T-helper 2 cell (primary cell): ENCODE data around the gene GPX4.
"Not testable (repeated sequence)": the region's sequence is repeated elsewhere in the genome, so short reads cannot be mapped to it uniquely, and the experiment has no call there.

ENCODE experiments used
- DNase-seq, 5 experiments: peaks; one replicate each; pipeline versions ENCODE4 v3.0.0 to v3.0.0-alpha.2; 2012 to 2022

Gene GPX4

DNA sequence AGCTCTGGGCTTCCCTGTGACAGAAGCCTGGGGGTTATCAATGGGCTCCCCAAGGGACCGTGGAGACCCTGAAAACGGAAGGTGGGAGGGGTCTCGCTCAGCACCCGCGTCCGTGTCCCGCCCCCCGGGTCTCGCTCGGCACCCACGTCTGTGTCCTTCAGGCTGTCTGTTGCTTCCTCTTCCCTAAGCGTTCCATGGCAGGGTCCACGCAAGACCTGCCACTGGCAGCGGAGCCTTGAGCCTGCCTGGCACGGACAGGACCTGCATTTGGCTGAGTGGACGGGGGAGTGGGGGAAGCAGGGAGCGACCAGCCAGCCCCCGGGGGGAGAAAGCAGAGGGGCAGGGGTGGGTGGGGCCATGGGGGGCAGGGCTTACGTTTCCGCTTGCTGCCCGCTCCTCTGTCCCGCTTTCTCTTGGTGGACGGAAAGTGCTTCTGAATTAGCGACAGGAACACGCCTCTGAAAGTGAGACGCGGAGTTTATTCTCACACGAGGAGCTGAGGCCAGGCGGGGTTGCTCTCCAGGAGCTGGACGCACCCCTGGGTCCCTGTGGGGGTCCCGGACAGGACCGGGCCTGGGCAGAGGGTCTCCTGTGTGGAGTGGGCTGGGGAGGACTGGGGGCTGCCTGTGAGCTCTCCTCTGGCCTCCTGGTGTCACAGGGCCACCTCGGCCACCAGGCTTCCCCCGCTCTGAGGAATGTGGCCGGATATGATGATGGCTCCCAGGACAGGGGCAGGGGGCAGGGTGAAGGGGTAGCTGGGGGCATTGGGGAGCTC is 12.0 kb downstream of the GPX4 start:
- no peak for DNase-seq

DNA sequence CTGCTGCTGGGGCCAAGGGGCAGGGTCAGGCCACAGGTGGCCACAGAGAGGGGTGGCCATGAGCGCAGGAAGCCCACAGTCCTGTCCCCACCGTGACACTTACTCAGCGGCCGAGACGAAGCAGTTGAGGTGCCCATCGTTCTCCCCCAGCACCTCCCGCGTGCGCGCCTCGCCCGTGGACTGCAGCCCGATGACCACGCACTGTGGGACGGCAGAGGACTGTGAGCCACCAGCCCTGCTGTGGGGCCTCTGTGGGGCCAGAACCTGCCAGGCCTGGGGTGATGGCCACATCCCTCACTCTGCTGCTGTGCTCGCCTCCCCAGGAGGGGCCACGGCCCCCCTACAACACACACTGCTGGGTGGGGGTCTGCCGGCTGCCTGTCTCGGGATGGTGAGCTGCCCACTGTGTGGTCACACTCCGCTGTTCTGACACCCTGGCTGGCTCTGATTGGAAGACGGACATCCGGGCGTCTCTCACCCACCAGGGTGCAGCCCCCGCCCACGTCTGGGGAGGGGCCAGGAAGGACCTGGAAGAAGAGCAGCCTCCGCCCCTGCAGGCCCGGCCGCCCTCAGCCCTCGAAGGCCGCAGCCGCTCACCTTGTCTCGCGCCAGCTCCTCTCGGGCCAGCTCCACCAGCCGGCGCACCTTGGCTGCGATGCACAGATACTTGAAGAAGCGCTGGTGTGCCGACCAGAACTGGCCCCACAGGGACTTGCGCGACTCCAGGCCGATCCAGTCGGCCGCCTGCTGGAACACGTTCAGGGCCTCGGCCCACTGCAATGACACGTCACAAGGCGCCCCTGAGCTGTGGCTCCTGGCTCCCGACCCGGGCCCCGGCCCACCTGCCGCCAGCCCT is 13.2 kb downstream of the GPX4 start:
- no peak for DNase-seq

DNA sequence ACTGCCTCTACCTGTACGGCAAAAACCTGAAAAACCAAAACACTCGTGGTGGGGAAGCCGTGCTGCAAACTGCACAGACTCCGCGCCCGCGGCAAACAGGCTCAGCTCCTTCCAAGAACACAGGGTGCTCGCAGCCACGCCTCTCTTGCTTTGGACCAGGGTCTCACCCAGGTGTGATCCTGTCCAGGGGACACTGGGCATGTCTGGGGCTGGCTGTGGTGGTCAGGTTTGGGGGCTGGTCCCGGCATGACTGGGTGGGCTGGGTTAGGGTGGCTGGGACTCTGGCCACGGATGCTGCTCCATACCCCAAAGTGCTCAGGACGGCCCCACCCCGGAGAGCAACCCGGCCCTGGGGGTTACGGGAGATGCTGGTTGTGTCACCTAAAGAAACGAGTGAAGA is 13.9 kb downstream of the GPX4 start:
- no peak for DNase-seq

DNA sequence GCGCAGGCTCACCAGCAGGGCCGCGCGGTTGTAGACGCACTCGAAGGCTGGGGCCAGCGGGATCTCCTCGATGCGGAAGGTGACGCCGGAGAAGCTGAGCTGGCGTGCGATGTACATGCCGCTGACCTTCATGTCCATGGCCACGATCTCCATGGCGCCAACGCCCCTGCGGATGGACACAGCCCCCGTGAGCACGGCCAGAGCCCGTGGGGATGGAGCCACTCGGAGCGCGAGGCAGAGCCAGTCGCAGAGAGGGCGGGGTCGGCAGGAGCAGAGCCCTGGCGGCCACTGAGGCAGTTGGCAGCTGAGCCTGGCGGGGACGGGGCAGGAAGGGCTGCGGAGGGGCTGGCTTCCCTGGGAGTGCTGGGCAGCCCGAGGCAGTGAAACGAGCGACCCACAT is 15.2 kb downstream of the GPX4 start:
- no peak for DNase-seq

DNA sequence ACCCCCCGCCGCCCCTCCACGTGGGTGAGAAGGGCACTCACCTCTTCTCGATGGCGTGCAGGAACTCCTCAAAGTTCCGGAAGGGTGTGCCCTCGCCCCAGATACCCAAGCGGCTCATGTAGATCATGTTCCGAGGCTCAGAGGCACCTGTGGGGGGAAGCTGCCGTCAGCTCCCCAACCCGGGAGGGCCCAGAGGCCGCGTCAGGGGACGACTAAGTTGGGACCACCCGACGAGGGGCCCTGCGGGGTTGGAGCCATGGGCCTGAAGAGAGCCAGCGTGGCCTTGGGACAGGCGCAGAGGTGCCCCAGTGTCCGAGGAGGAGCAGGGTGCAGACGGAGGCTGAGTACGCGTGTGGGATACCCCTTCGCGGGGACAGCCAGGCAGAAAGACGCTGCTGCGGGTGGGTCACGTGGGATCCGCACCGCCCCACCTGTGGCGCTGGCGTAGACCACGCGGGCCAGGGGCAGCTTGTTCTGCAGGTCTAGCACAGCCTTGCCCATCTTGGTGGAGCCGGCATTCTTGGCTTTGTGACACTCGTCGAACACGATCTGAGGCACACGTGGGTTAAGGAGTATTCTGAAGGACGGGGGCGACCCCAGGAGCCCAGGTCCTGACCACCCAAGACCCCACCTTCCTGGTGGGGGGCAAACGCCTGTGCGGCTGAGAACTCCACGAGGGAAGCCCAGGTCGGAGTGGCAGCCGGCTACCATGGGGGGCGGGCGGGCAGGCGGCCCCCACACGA is 15.9 kb downstream of the GPX4 start:
- DNase-seq, result no peak

DNA sequence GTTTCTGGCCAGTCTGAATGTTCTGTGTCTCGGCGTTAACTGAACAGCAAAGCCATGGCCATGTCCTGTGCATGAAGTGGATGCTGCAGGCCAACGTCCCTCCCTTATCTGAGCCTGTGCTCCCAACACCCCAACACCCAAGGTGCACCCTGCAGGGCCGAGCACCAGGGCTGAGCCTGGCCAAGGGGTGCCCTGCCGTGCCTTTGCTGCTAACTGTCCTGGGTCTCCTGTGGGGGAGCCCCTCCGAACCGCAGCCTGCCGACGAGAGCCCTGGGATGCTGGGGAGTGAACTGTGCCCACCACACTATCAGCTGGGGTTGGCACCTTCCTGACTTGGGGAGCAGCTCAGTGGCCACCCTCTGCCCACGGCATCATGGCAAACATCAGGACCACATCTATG is 17.6 kb downstream of the GPX4 start:
- DNase-seq, result no peak

DNA sequence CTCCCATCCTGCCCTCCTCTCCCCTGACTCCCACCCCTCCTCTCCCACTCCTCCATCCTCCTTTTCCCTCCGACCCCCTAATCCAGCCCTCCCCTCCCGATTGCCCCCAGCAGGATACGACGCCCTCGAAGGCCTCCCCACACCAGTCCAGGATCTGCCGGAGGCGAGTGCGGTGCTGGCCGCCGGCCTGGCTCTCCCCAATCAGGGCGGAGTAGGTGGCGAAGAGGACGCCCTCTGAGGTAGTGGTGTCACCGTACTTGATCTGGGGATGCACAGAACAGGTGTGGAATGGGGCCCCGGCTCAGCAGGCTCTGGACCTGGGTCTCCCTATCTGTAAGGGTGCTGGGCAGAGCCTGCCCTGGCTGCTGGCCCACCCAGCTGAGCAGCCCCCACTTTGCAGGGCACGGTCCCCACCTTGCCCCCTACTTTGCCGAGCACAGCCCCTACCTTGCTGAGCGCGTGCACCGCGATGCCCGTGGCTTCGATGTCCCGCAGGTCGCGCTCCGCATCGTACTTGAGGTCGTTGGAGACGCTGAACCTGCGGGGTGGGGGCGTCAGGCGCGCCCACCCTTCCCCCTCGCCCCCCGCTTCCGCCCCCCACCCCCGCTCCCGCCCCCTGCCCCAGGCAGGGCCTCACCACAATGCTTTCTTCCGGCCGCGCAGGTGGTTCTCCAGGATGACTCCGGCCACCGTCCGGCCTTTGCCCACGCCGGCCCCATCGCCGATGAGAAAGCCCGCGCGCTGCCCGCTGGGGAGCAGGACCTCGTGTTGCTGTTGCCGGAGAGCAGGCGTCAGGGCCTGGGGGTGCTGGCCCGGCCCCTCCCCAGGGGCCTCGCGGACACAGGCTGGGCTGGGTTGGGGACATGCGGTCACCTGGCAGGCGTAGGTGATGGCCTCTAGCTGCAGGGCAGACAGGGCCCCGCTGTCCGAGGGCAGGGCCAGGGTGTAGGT is 18.5 kb downstream of the GPX4 start:
- no peak for DNase-seq

DNA sequence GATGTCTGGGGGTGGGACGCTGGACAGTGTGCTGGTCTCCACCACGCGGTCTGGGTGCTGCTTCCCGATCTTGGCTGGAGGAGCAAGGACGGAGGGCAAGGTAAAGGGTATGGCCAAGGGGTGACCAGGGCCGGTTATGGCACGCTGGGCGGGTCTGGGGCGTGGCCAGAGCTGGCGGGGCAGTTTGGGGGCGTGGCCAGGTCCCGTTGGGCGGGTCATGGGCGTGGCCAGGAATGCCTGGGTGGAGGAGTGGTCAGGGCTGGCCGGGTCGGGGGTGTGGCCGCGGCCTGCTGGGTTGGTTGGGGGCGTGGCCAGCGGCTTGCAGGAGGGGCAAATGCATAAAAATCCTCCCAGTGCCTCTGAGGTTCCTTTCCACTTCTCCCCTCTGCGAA is 19.2 kb downstream of the GPX4 start:
- DNase-seq, result peak in 1 of 5 experiments; percentile 40

DNA sequence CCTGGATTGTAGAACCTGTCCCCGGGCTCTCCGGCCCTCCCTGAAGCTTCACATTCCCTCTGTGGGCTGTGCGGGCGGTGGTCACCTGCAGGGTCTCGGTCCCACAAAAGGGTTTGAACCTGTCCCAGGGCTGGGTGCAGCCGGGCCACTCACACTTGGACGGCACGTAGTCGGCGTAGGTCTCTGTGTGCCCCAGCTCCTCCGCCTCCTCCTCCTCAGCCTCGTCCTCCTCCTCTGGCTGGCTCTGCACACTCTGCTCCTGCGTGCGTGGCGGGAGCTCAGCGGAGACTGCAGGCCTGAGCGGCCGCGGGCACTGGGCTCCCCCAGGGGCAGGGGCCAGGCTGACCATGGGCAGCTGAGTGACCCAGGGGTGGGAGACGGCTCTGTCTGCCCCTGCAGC is 19.6 kb downstream of the GPX4 start:
- DNase-seq, result no peak

DNA sequence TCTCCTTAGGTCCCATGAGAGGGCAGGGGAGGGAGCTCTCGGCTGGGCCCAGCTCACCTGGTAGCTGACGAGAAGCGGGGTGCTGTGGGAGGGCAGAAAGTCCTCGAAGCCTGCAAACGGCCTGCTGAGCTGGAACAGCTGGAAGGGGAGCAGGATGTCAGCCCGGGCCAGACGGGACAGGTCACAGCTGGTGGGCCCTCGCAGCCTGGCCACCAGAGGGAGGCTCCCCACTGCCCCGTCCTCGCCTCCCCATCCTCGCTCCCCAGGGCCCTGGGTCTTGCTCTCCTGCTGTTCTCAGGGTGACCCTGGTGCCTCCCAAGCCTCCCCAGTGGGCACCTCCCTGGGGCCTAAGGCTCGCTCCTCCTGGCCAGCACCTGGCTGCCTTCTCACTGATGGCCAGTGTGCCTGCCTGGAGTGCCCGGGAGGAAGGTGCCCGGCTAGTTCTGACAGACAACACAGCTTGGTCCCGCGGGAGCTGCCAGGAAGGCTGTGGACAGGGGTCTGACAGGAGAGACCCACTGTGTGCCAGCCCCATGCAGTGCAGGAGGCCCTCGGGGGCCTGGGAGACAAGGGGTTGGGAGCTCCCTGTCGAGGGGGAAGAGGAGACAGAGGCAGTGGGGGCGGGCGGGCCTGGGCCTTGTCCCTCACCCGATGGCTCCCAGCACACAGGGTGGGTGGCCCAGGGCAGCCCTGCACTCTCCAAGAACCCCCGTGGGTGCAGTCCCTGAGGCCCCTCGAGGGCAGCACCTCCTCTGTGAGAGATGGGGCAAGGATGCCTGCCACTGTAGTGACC is 20.3 kb downstream of the GPX4 start:
- no peak for DNase-seq

DNA sequence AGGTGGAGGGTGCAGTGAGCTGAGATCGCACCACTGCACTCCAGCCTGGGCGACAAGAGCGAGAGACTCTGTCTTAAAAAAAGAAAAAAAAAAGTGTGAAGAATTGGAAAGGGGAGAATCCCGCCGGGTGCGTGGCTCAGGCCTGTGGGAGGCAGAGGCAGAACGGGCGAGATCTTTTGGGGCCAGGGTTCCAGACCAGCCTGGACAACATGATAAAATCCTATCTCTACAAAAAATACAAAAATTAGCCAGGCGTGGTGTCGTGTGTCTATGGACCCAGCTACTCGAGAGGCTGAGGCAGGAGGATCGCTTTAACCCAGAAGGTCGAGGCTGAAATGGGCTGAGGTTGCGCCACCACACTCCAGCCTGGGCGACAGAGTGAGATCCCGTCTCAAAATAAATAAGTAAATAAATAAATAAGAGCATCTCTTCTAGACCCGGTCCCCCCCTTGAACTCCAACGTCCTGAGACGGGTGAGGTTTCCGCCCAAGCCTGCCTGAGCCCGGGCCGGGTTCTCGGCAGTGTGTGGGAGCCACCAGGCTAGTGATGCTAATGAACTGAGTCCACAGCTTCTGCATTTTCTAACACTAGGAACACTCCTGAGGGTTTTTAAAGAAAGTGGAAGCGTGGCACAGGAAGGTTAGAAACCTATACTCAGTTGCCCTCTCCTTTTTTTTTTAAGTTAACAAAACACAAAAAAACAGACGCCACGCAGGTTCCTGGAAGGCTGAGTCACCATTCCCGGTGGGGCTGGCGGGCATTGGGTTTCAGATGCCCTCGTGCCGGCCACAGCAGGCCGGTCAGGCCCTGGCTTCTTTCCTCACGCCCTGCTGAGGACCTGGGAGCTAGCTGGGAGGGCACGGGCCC is 22.0 kb downstream of the GPX4 start:
- no peak for DNase-seq

DNA sequence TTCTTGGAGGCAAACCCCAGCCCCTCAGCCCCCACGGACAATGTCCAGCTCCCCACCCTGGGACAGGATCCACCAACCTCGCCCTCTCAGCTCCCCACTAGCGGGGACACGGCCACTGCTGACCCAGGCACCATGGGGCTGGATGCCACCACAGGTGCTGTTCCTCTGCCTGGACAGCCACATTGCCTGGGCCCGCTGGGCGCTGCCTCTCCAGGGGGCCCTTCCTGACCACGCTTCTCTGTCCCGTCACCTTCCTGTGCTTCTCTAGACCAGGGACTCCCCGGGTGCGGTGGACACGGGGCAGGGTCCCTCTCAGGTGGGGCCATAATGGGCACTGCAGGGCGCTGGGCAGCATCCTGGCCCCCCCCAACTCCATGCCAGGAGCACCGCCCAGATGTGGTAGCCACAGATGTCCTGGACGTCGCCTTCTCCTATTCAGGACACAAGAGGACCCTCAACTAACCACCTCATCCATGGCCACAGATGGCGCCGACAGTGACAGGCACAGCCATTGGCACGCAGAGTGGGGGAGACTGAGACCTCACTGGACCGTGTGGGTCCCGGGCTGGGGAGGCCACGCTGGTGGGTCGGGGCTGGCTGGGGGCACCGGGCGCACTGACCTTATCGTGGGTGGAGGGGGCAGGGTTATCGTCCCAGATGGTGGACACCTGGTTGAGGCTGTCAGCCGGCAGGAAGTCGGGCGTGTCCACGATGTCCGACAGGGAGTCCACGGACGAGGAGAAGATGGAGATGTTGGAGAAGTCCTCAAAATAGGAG is 23.4 kb downstream of the GPX4 start:
- DNase-seq, result no peak

DNA sequence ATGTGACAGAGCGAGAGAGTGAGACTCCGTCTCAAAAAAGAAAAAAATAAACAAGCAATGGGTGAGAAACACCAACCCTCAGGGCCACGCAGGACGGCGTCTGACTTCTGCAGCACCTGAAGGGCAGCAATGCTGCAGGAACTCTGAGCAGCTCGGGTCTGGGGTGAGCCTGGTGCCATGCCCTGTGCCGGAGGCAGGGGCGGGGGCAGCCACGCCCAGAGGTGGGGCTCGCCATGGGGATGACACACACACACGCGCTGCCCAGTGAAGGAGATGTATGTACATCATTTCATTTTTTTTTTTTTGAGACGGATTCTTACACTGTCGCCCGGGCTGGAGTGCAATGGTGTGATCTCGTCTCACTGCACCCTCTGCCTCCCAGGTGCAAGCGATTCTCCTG is 24.3 kb downstream of the GPX4 start:
- DNase-seq, result no peak

DNA sequence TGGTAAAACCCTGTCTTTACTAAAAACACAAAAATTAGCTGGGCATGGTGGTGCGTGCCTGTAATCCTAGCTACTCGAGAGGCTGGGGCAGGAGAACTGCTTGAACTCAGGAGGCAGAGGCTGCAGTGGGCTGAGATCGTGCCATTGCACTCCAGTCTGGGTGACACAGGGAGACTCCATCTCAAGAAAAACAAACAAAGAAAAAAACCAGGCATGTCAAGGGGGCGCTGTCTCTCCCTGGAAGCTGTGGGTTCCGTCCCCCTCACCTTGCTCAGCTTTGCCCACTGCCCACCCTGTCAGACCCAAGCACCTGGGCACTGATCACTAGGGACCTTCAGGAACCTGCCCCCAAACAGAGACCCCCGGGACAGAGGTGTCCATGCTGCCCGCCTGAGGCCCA is 25.3 kb downstream of the GPX4 start:
- not testable (repeated sequence) for DNase-seq

DNA sequence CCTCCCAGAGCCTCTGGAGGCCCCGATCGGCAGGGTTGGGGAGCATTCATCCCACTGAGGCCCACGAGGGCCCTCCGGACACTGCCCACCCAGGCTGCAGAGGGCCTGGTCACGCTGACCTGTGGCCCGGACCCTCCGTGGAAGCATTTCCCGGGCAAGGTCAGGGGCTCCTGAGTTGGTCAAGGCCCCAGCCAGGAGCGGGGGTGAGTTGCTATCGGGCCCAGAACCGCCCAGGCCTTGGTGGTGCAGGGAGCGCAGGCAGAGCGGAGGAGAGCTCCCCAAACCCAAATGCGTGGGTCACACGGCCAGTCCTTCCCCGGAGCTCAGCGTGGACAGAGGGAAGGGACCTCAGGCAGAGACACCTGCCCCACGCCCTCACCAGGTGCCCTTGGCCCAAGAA is 25.7 kb downstream of the GPX4 start:
- DNase-seq, result no peak

DNA sequence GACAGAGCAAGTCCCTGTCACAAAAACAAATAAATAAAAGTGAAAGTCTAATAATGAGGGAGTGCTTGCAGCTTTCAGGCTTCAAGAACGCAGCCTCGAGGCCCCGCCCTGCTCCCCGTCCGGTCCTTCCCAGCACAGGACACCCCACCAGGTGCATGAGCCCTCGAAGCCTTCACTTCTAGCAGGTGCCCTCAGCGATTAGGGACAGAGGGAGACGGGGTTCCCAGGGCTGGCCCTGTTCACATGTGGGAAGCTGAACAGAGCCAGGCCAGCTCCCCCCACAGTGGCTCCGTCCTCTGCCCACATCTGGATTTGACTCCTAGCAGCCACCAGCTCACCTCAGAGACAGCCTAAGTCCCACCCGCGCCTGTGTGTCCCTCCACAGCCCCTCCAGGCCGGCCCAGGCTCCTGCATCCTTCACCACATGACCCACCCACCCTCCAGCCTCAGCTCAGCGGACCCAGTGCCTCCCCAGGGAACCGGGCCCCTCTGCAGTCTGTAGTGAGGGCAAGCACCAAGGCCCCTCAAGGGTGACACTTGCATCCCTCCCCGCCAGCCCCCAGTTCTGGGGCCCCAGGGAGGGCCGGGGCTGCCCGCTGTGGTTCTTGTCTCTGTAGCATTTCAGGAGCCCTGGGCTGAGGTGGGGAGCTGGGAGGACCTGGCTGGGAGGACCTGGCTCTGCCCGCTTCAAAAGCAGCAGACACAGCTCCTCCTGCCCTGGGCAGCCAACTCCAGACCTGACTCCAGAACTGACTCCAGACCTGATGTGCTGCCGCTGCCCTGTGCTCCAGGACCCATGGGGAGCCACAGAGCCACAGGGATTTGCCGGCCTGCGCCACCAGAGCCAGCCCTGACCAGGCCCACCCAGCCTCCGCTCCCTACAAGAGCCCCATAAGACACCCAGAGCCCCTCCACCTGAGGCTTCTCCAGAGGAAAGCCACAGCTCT is 27.2 kb downstream of the GPX4 start:
- peak in 3 of 5 experiments; percentile 24 to 74 (median 36) for DNase-seq

DNA sequence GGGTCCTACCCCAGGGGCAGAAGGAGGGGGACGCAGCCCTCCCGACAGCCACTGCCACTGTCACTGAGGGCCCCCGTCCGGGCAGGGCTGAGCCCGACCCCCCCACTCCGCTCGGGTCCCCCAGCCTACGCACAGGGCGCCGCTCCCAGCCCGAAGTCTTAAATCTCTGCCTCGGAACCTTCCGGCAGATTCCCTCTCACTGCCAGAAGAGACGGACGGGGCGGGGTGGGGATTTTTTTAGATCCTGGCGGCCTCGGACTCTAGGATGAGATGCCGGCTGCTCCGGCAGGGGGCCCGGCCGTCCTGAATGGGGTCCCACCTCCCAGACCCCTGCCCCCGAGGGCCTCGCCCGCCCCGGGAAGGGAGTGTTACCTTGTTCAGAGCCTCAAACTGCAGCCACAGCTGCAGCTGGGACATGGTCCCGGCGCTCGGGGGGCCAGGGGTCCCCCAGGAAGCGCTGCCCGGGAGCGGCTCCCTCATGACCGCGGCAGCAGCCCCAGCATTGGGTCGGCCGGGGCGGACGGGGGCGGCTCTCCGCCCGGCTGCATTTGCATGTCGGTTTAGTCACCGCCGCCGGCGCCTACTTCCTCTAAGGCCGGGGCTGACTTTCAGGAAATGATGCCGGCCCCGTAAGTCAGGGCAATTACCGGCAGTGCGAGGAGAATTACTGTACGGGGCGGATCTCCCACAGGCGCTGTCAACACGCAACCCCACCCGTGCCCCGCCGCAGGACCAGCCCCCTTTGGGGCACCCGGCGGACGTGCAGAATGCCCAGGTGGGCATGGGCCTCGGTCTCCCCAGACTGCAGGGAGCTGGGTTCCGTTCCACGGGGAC is 28.1 kb downstream of the GPX4 start:
- peak; percentile 64 to 92 (median 83) for DNase-seq
